ENCODE data around the gene APLNR.

The APLNR gene

DNA sequence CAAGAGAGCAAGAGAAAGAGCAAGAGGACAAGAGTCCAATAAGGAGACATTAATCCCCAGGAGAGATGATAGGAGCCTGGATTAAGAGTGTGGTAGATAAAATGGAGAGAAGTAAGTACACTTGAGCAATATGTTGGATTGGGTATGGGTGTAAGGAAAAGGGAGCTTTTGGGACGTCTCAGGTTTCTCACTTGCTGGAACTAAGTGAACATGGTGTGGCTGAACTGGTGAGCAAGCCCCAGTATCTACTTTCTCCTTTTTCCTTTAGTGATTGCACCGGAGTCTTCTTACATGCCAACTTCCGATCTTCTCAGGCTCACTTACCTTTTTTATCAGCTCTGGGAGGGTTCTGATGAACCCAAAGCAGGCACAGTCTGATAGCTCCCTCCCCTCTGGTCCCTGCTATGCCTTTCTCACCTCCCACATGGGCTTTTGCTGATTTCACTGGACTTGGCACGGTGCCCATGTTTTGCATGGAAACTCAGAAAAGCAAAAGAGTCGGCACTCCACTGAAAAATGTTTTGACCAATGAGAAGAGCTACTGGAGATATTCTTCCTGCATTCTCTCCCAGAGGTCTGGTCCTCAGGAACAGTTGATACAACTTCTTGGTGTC, 14.5 kb upstream of the APLNR start:
- no peak for DNase-seq (ENCODE audit: low read depth in 2 of 2)

DNA sequence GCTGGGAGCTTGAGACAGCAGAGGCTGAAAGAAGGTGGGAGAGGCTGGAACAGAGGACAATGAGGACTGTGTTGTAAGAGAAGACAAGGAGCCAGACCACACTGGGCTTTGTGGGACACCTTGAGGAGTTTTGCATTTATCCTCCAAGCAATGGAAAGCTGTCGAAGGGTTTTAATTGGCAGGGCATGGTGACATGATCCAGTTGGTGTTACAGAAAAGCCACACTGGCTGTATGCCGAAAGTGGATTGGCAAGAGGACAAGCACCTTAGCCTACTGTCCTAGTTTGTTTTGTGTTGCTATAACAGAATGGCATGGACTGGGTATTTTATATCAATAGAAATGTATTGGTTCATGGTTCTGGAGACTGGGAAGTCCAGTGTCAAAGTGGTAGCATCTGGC, 14.0 kb upstream of the APLNR start:
- DNase-seq (ENCODE audit: low read depth in 2 of 2), result no peak

GRCh38 chr11:57249384-57250319, 12.6 kb upstream of the APLNR start:
- DNase-seq (ENCODE audit: low read depth in 2 of 2), result no peak

DNA sequence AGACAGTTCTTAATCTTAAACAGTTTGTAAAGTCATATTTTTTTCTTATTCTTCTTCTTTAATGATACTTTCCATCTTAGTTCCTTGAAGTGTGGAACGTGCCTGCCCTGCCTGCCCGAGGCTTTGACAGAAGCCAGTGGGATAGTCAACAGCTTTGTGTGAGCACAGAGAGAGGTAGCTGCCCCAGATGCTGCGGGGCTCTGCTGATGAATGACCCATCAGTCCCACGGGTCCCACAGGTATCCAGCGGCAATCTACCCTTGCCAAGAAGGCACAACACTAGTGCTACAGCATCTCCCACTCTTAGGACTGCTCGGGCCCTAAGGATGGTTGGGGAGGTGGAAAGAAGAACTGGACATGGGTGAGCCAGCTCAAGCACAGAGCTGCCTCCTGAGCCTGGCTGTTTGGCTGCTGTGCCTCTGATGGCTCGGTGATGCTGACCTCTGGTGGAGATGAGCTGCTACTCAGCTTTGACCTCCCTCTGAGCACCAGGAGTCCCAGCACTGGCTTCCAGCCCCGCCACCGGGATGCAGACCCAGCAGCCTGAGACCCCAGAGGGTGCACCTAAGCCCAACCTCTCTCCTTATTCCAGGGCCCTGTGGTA, 11.8 kb upstream of the APLNR start:
- no peak for DNase-seq (ENCODE audit: low read depth in 2 of 2)

DNA sequence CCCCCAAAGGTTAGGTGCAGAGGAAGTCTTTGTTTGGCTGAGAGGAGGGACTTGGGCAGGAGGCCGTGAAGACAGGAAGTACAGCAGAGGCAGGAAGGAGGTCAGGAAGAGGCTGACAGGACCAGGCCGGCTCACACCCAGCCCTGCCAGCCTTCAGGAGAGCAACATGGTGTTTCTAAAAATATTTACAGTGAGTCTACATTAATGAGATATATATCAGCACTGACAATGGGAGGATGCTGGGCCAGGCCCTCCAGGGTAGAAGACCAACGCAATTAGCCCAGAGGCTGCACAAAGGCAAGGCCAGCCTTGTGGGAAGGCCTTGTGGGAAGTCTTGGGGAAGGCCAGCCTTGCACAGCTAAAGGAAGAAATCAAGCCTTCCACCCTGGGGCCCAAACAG, 7.9 kb upstream of the APLNR start:
- no peak for DNase-seq (ENCODE audit: low read depth in 2 of 2)

GRCh38 chr11:57241353-57241972, 4.4 kb upstream of the APLNR start:
- DNase-seq (ENCODE audit: low read depth in 2 of 2), result no peak

- no peak for DNase-seq (ENCODE audit: low read depth in 2 of 2)
Observed at GRCh38 chr11:57240757-57241156, 3.7 kb upstream of the APLNR start.

GRCh38 chr11:57240007-57240406, 3.0 kb upstream of the APLNR start:
- no peak for DNase-seq (ENCODE audit: low read depth in 2 of 2)

GRCh38 chr11:57239348-57239747, 2.3 kb upstream of the APLNR start:
- DNase-seq (ENCODE audit: low read depth in 2 of 2), result no peak

DNA sequence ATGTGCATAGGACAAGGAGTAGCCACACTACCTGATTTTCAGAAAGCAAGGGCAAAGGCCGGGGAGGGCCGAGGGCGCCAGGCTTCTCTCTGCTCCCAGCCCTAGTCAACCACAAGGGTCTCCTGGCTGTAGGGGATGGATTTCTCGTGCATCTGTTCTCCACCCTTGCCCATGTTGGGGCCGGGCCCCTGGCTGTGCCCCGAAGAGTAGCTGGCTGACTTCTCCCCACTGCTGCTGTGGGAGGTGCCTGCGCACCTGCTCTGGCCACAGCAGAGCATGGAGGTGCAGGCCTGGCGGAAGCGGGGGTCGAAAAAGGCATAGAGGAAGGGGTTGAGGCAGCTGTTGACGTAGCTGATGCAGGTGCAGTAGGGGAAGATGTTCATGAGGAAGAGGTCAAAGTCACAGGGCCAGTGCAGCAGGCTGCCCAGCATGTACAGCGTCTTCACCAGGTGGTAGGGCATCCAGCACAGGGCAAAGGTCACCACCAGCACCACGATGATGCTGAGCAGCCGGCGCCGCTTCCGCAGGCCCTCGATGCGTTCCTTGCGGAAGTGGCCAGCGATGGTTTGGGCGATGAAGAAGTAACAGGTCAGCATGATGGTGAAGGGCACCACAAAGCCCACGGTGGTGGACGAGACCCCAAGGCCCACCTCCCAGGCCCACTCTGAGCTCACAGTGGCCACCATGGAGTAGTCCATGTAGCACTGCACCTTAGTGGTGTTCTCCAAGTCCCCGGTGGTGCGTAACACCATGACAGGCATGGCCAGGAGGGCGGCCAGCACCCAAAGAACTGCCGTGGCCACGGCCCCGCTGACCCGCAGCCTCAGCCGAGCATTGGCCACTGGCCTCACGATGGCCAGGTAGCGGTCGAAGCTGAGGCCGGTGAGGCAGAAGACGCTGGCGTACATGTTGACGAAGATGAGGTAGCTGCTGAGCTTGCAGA, 1.0 kb downstream of the APLNR start:
- DNase-seq (ENCODE audit: low read depth in 2 of 2), result no peak

DNA sequence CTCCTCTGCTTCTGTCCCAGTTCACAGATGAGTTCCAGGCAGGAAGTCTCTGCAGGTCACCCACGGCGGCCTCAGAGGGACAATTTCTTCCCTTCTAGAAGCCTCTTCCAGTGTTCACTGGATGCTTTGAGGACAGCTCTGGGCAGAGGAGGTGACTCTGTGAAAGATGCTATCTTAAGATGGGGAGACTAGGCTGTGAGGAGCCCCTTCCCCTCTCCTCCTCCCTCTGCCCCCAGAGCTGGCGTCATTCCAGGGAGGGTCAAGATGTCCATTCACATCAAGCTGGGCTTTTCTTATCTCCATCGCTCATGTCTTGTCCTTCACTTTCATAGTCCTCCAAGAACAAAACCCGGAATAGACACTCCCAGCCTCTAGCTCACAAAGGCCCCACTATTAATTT, 3.3 kb downstream of the APLNR start:
- no peak for DNase-seq (ENCODE audit: low read depth in 2 of 2)

DNA sequence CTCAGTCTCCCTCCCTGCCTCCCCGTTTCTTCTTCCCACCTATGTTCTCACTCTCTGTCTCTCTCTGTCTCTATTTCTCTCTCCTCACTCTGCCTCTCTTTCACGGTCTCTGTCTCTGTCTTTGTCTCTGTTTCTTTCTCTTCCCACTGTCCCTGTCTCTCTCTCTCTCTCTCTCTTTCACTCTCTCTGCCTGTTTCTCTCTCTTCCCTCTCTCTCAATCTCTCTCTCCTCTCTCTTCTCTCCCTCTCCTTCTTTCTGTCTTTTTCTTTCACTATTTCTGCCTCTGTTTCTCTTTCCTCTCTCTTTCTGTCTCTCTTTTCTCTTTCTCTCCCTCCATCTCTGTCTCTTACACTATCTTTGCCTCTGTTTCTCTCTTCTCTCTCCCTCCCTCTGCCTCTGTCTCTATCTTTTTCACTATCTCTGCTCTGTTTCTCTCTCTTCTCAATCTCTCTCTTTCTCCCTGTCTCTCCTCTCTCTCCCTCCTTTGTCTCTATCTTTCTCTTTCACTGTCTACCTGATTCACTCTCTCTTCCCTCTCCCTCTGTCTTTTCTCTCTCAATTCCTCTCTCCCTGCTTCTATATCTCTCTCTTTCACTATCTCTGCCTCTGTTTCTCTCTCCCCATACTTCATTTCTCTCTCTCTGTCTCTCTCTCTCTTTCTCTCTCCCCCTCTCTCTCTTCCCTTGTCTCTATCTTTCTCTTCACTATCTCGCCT, 5.4 kb downstream of the APLNR start:
- no peak for DNase-seq (ENCODE audit: low read depth in 2 of 2)

DNA sequence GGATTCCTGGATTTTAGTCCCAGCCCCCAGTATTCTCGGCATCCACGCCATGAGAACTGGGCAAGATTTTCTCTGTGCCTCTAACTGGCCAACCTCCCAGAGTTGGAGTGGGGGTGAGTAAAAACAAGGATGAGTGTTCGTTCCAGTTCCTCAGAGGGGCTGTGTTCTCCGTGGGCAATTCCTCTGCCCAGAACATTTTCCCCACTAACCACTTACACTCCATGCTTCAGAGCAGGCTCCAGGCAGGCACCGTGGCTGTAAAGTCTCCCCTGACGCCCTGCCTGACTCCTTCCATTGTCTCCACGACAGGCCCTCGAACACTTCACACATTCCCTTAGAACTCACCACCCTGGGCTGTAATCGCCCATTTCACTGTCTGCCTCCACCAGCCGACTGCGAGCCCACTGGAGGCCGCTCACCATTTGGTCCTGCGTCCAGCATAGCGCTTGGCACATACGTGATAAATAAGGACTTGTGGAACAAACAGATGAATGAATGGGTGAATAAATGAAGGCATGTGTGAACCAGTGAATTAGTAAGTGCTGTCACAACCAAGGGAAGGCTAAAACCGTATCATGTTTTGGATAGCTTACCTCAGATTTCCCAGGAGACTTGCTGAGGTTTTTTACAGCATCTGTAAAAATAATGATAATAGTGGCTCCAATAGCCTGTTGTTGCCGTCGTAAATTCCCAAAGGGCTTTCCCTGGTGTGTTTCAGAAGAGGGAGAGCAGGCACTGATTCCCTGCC, 6.1 kb downstream of the APLNR start:
- DNase-seq (ENCODE audit: low read depth in 2 of 2), result no peak

GRCh38 chr11:57230316-57230715, 6.7 kb downstream of the APLNR start:
- no peak for DNase-seq (ENCODE audit: low read depth in 2 of 2)

DNA sequence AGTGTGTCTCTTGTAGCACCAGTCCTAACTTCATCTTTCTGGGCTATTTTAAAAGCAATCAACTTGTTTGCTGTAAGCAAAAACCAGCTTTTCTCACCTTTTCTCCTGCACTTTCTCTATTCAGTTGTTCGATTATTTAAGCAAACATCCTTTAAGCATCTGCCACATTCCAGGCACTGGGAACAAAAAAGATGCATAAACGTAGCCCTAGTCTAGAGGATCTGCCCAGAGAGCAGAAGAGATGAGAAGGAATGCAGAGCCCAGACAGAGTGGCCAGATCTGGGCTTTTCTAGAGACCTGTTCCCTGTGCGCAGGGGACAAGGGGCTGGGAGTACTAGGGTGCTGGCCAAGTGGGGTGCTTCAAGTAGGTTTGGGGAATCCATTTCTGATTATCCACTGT, 8.4 kb downstream of the APLNR start:
- no peak for DNase-seq (ENCODE audit: low read depth in 2 of 2)

- DNase-seq (ENCODE audit: low read depth in 2 of 2), result no peak
Observed at GRCh38 chr11:57224537-57224936, 12.5 kb downstream of the APLNR start.

DNA sequence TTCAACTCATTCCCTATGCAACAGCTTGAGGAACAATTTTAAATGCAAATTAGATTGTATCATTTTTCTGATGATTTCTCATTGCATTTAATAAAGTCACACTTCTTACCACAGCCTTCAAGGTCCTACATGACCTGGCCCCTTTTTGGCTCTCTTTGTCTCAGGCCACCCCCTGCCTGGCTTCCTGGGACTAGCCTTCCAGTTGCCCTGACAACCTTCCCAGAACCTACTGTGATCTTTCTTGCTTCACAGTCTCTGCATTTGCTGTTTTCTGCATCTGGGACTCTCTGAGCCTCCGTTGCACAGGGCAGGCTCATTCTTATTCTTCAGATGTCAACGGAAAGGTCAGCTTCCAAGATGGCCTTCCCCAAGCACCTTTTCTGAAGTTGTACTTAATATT, 12.9 kb downstream of the APLNR start:
- no peak for DNase-seq (ENCODE audit: low read depth in 2 of 2)

GRCh38 chr11:57223601-57224000, 13.4 kb downstream of the APLNR start:
- no peak for DNase-seq (ENCODE audit: low read depth in 2 of 2)

DNA sequence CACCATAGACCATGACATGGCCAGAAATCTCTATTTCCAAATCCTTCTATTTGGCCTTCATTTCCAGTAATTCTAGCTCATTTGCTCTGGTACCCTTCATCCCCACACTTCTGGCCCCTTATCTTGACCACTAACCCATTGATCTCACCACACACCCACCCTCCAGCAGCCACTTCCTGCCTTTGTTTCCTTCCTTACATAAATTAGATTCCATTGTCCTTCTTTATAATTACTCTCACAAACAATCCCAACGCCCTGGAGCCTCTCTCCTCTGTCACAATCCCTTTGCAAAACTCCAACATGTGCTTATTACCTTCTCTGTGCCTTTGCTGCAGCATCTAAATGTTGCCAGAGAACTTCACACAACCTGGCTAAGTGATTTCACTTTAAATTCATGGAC, 14.8 kb downstream of the APLNR start:
- DNase-seq (ENCODE audit: low read depth in 2 of 2), result no peak

GRCh38 chr11:57219021-57219627, 17.9 kb downstream of the APLNR start:
- no peak for DNase-seq (ENCODE audit: low read depth in 2 of 2)

Data from stimulated activated CD8-positive, alpha-beta memory T cell treated with anti-CD3 and anti-CD28 coated beads, Interleukin-15, amount 100 ng/mL, for 4 hours (primary cell).